Vagina (tissue), 2 donors: ENCODE measurements around the gene PPP3CA. TPM values are rescaled to one million over a fixed set of nuclear protein-coding genes. Genes with fewer than 3 reads are reported as not detected.

Experiments used
- DNase-seq, 2 donors: peaks; one replicate each; pipeline ENCODE4 v3.0.0-alpha.2; 2017; ENCODE audit errors: extremely low spot score in 2 of 2
- H3K27ac ChIP-seq: fragments of 200-600 bp; sonication (generic); one replicate; pipeline ENCODE4 v1.5.1; 2019
- H3K27me3 ChIP-seq: fragments of 200-600 bp; sonication (generic); one replicate; pipeline ENCODE4 v1.5.1; 2019
- H3K36me3 ChIP-seq, 2 donors: fragments of 200-600 bp; sonication (generic); one replicate each; pipeline ENCODE4 v1.5.1; 2017 to 2019
- H3K4me1 ChIP-seq: fragments of 200-600 bp; sonication (generic); one replicate; pipeline ENCODE4 v1.5.1; 2019
- H3K4me3 ChIP-seq, 2 donors: fragments of 200-600 bp; sonication (generic); 1 replicate in 1 of 2; 2 replicates in 1 of 2; pipeline ENCODE4 v1.5.1; 2016 to 2019
- H3K9me3 ChIP-seq: fragments of 200-600 bp; sonication (generic); one replicate; pipeline ENCODE4 v1.5.1; 2019
- CTCF ChIP-seq, 3 experiments: fragments of 450-650 bp in 2 of 3; fragments of 200-600 bp in 1 of 3; sonication (generic) in 1 of 3; IDR thresholded peaks; one replicate each; pipeline ENCODE4 v1.5.1; 2017 to 2019; ENCODE audit warnings: antibody characterized with exemption in 3 of 3, mild to moderate bottlenecking in 2 of 3, moderate library complexity in 2 of 3
- POLR2A ChIP-seq, 2 donors: fragments of 450-650 bp; IDR thresholded peaks; one replicate each; pipeline ENCODE4 v1.6.1; 2017; ENCODE audit warnings: antibody characterized with exemption in 2 of 2, mild to moderate bottlenecking in 2 of 2, moderate library complexity in 2 of 2
- POLR2AphosphoS5 ChIP-seq, 2 donors: sonication (generic); formaldehyde crosslinking; IDR thresholded peaks; one replicate each; pipeline ENCODE4 v1.9.0; 2017; ENCODE audit warnings: antibody characterized with exemption in 2 of 2, mild to moderate bottlenecking in 2 of 2, low read depth in 1 of 2; ENCODE audit not compliant: insufficient read depth in 1 of 2
- intact Hi-C: fragments of 100-400 bp; cut with DNase I; formaldehyde crosslinking; loops from one replicate; pipeline ENCODE4 v1.15.1; 2023
- total RNA-seq: library from RNA; depleted of rRNA; stranded (reverse); fragments of >200 nt; gene quantifications from one replicate; pipeline ENCODE4 v1.2.3, GENCODE V29; 2016

Gene PPP3CA
- total RNA-seq, 1 donor from 2014 or later = 45.9 TPM

- DNase-seq = no peak
- no peaks in the 10 kb centered on the region for H3K9me3 ChIP-seq
- H3K27me3 ChIP-seq = no peaks in the 10 kb centered on the region
- no peak overlapping the region for H3K4me3 ChIP-seq
- intact Hi-C loops = no loop called here
- H3K27ac ChIP-seq = no peak overlapping the region
- no peaks in the 10 kb centered on the region for H3K36me3 ChIP-seq
- peaks cover 6% of the 10 kb centered on the region for H3K4me1 ChIP-seq
- no peak for TF ChIP-seq POLR2AphosphoS5 (IDR thresholded peaks at IDR 0.05; ENCODE audit: insufficient read depth in 1 of 2, low read depth in 1 of 2)
- TF ChIP-seq CTCF (IDR thresholded peaks at IDR 0.05) = no peak
- no peak for TF ChIP-seq POLR2A (IDR thresholded peaks at IDR 0.05)
Measured at GRCh38 chr4:101042847-101043246, 304.5 kb downstream of the PPP3CA start.

- DNase-seq = no peak
- Histone ChIP-seq H3K36me3 (peaks cover 0 to 7% of the 10 kb centered on the region in 2 donors), H3K4me3 (no peak overlapping the region), H3K4me1 (peaks cover 6% of the 10 kb centered on the region), H3K27ac (no peak overlapping the region), H3K9me3 (no peaks in the 10 kb centered on the region), H3K27me3 (no peaks in the 10 kb centered on the region)
- intact Hi-C loops = no loop called here
- TF ChIP-seq POLR2AphosphoS5 (IDR thresholded peaks at IDR 0.05; ENCODE audit: insufficient read depth in 1 of 2, low read depth in 1 of 2) (no peak), CTCF (IDR thresholded peaks at IDR 0.05) (no peak), POLR2A (IDR thresholded peaks at IDR 0.05) (no peak)
Measured at GRCh38 chr4:101040776-101041175, 306.6 kb downstream of the PPP3CA start.

- H3K4me3 ChIP-seq = no peak overlapping the region
- intact Hi-C loops = no loop called here
- H3K4me1 ChIP-seq = peaks cover 6% of the 10 kb centered on the region
- no peaks in the 10 kb centered on the region for H3K9me3 ChIP-seq
- H3K27ac ChIP-seq = no peak overlapping the region
- peaks cover 0 to 7% of the 10 kb centered on the region in 2 donors for H3K36me3 ChIP-seq
- TF ChIP-seq CTCF (IDR thresholded peaks at IDR 0.05) = no peak
- no peak for TF ChIP-seq POLR2A (IDR thresholded peaks at IDR 0.05)
- no peaks in the 10 kb centered on the region for H3K27me3 ChIP-seq
- DNase-seq = no peak
Measured at GRCh38 chr4:101039367-101039766, 308.0 kb downstream of the PPP3CA start.

GRCh38 chr4:101037938-101038413 is 309.4 kb downstream of the PPP3CA start:
- intact Hi-C loops = no loop called here
- TF ChIP-seq POLR2AphosphoS5 (IDR thresholded peaks at IDR 0.05; ENCODE audit: insufficient read depth in 1 of 2, low read depth in 1 of 2) (no peak), POLR2A (IDR thresholded peaks at IDR 0.05) (no peak), CTCF (IDR thresholded peaks at IDR 0.05) (no peak)
- H3K4me3 ChIP-seq = no peak overlapping the region
- no peak overlapping the region for H3K27ac ChIP-seq
- peaks cover 6% of the 10 kb centered on the region for H3K4me1 ChIP-seq
- H3K36me3 ChIP-seq = peaks cover 0 to 7% of the 10 kb centered on the region in 2 donors
- H3K27me3 ChIP-seq = no peaks in the 10 kb centered on the region
- DNase-seq = no peak
- H3K9me3 ChIP-seq = no peaks in the 10 kb centered on the region

- TF ChIP-seq POLR2AphosphoS5 (IDR thresholded peaks at IDR 0.05; ENCODE audit: insufficient read depth in 1 of 2, low read depth in 1 of 2) = no peak
- TF ChIP-seq POLR2A (IDR thresholded peaks at IDR 0.05) = no peak
- TF ChIP-seq CTCF (IDR thresholded peaks at IDR 0.05) = no peak
- intact Hi-C loops = no loop called here
- no peak for DNase-seq
- Histone ChIP-seq H3K4me1 (peaks cover 6% of the 10 kb centered on the region), H3K4me3 (no peak overlapping the region), H3K36me3 (peaks cover 0 to 7% of the 10 kb centered on the region in 2 donors), H3K27ac (no peak overlapping the region), H3K9me3 (no peaks in the 10 kb centered on the region), H3K27me3 (no peaks in the 10 kb centered on the region)
Measured at GRCh38 chr4:101037249-101037648, 310.1 kb downstream of the PPP3CA start.
